Keratinocyte (primary cell): ENCODE measurements around the gene CNOT4. TPM values are rescaled to one million over a fixed set of nuclear protein-coding genes. Genes with fewer than 3 reads are reported as not detected.
A peak's percentile ranks its signal among the peaks of the same experiment; 100 is the strongest.

Experiments
- DNase-seq: peaks from one replicate; pipeline ENCODE4 v3.0.0-alpha.2; 2011; ENCODE audit warnings: low read depth, missing footprints, low spot score
- FAIRE-seq: peaks from 2 replicates; lab custom pipeline; 2011; peaks lifted over from hg19 to GRCh38; lab: Jason Lieb, UNC
- H2AFZ ChIP-seq: 2 replicates; pipeline ENCODE4 v1.6.0; 2012; ENCODE audit warnings: low read length, control low read depth, inconsistent platforms; ENCODE audit not compliant: control insufficient read depth
- H3K27ac ChIP-seq: 2 replicates; pipeline ENCODE4 v1.5.1; 2011; ENCODE audit warnings: low read length; ENCODE audit not compliant: control insufficient read depth, insufficient read depth
- H3K27me3 ChIP-seq: 3 replicates; pipeline ENCODE4 v1.6.0; 2011; ENCODE audit warnings: low read length; ENCODE audit not compliant: control insufficient read depth, insufficient read depth; ENCODE audit errors: extremely low read depth
- H3K36me3 ChIP-seq, 2 experiments: 2 replicates in 1 of 2; 3 replicates in 1 of 2; pipeline ENCODE4 v1.5.1; 2011; ENCODE audit warnings: low read length in 2 of 2, mild to moderate bottlenecking in 1 of 2; ENCODE audit not compliant: control insufficient read depth in 2 of 2, insufficient read depth in 2 of 2; ENCODE audit errors: extremely low read depth in 1 of 2
- H3K4me1 ChIP-seq: 3 replicates; pipeline ENCODE4 v1.5.1; 2011; ENCODE audit warnings: low read length; ENCODE audit not compliant: control insufficient read depth, insufficient read depth; ENCODE audit errors: extremely low read depth
- H3K4me2 ChIP-seq: 3 replicates; pipeline ENCODE4 v1.6.0; 2011; ENCODE audit warnings: low read depth, low read length; ENCODE audit not compliant: control insufficient read depth, insufficient read depth; ENCODE audit errors: extremely low read depth
- H3K4me3 ChIP-seq, 3 experiments: fragments of 200-600 bp in 1 of 3; sonication (generic) in 1 of 3; 2 replicates in 2 of 3; 3 replicates in 1 of 3; pipeline ENCODE4 v1.5.1; 2011 to 2016; ENCODE audit warnings: low read length in 3 of 3, mild to moderate bottlenecking in 3 of 3, control low read depth in 2 of 3, inconsistent platforms in 1 of 3, low read depth in 1 of 3, mixed read lengths in 1 of 3, mixed run types in 1 of 3, moderate library complexity in 1 of 3; ENCODE audit not compliant: control insufficient read depth in 2 of 3, insufficient read depth in 2 of 3; ENCODE audit errors: extremely low read depth in 1 of 3
- H3K79me2 ChIP-seq: 2 replicates; pipeline ENCODE4 v1.6.0; 2012; ENCODE audit warnings: low read length; ENCODE audit not compliant: control insufficient read depth, insufficient read depth
- H3K9ac ChIP-seq: 3 replicates; pipeline ENCODE4 v1.6.0; 2011; ENCODE audit warnings: low read length; ENCODE audit not compliant: control insufficient read depth, insufficient read depth; ENCODE audit errors: extremely low read depth
- H3K9me1 ChIP-seq: 3 replicates; pipeline ENCODE4 v1.6.0; 2011; ENCODE audit warnings: low read length; ENCODE audit not compliant: control insufficient read depth, insufficient read depth; ENCODE audit errors: extremely low read depth
- H3K9me3 ChIP-seq: 2 replicates; pipeline ENCODE4 v1.5.1; 2012; ENCODE audit warnings: low read depth, low read length; ENCODE audit not compliant: control insufficient read depth
- H4K20me1 ChIP-seq: 3 replicates; pipeline ENCODE4 v1.6.0; 2011; ENCODE audit warnings: low read length; ENCODE audit not compliant: control insufficient read depth, insufficient read depth; ENCODE audit errors: extremely low read depth
- CTCF ChIP-seq, 3 experiments: IDR thresholded peaks in 1 of 3; conservative IDR thresholded peaks in 1 of 3; optimal IDR thresholded peaks in 1 of 3; 2 replicates in 2 of 3; 3 replicates in 1 of 3; pipeline versions ENCODE3 to v1.5.1; 2011; ENCODE audit warnings: low read length in 3 of 3, mild to moderate bottlenecking in 3 of 3, moderate library complexity in 2 of 3, control low read depth in 1 of 3, inconsistent platforms in 1 of 3; ENCODE audit not compliant: insufficient read depth in 2 of 3; ENCODE audit errors: extremely low read depth in 1 of 3
- EZH2 ChIP-seq: IDR thresholded peaks from one replicate; pipeline ENCODE4 v1.6.1; 2012; ENCODE audit warnings: inconsistent platforms, mild to moderate bottlenecking, low read length, moderate library complexity
- dilution Hi-C: fragments of 300-500 bp; cut with MboI; formaldehyde crosslinking; loops from one replicate; pipeline ENCODE4 v1.7.0; 2020; ENCODE audit warnings: low sequenced_read_pairs; ENCODE audit not compliant: extremely low pct_ligation_motif_present
- polyA plus RNA-seq, 5 experiments: library from polyadenylated mRNA; depleted of rRNA in 3 of 5; stranded (reverse) in 3 of 5; stranded (forward) in 1 of 5; unstranded in 1 of 5; fragments of >200 nt; gene quantifications; 1 replicate in 1 of 5; 2 replicates in 3 of 5; 3 replicates in 1 of 5; pipeline versions ENCODE4 v1.2.1 to v1.2.3, GENCODE V29; 2011 to 2012; ENCODE audit warnings: missing spikeins in 2 of 5, low read depth in 1 of 5, low replicate concordance in 1 of 5

CNOT4 gene
- polyA plus RNA-seq, 1 donor (not counting 4 experiments of a cell fraction or from before 2014, with no cell fraction given), result 11.4 TPM

- dilution Hi-C loops, result no loop called here
- peak overlapping the region; percentile 90 for H3K4me2 ChIP-seq
- H3K9me3 ChIP-seq, result no peaks in the 10 kb centered on the region
- no peaks in the 10 kb centered on the region for H4K20me1 ChIP-seq
- no peak for DNase-seq
- no peaks in the 10 kb centered on the region for H3K27me3 ChIP-seq
- FAIRE-seq, result peak; percentile 65
- H3K9ac ChIP-seq, result peak overlapping the region; percentile 99
- H3K36me3 ChIP-seq, result no peaks in the 10 kb centered on the region
- peak overlapping the region; percentile 59 to 98 (median 79) for H3K4me3 ChIP-seq
- peak overlapping the region; percentile 99 for H3K27ac ChIP-seq
- no peaks in the 10 kb centered on the region for H3K9me1 ChIP-seq
- H3K79me2 ChIP-seq, result peaks cover 55% of the 10 kb centered on the region
- TF ChIP-seq EZH2 (no peak), CTCF (optimal IDR thresholded peaks at IDR 0.05 in 1 of 3, IDR thresholded peaks at IDR 0.05 in 1 of 3, conservative IDR thresholded peaks at IDR 0.05 in 1 of 3; ENCODE audit: extremely low read depth in 1 of 3, insufficient read depth in 2 of 3, low read length in 3 of 3) (peak; percentile 54 to 75 (median 72))
- H2AFZ ChIP-seq, result peak overlapping the region; percentile 96
- peaks cover 3% of the 10 kb centered on the region for H3K4me1 ChIP-seq
These were observed 48.5 kb upstream of the CNOT4 start for GRCh38 chr7:135558337-135558767.

GRCh38 chr7:135557455-135558336 lies 47.8 kb upstream of the CNOT4 start, which contains the start of gene NUP205:
NUP205 (plus strand) TSS chr7:135557917; CDS start chr7:135557945, 28 bp downstream.
- TF ChIP-seq EZH2, result no peak
- TF ChIP-seq CTCF (optimal IDR thresholded peaks at IDR 0.05 in 1 of 3, IDR thresholded peaks at IDR 0.05 in 1 of 3, conservative IDR thresholded peaks at IDR 0.05 in 1 of 3; ENCODE audit: extremely low read depth in 1 of 3, insufficient read depth in 2 of 3, low read length in 3 of 3), result no peak
- Histone ChIP-seq H2AFZ (peak within 1 kb of the TSS; percentile 96), H3K4me2 (peak within 1 kb of the TSS; percentile 90), H3K27ac (peak within 1 kb of the TSS; percentile 99), H3K27me3 (no peaks in the 10 kb centered on the region), H3K4me3 (peak within 1 kb of the TSS; percentile 59 to 98 (median 79)), H3K36me3 (no peaks in the 10 kb centered on the region), H3K79me2 (peaks cover 49% of the 10 kb centered on the region), H3K9me3 (no peaks in the 10 kb centered on the region), H3K9me1 (no peaks in the 10 kb centered on the region), H4K20me1 (no peaks in the 10 kb centered on the region), H3K9ac (peak within 1 kb of the TSS; percentile 99), H3K4me1 (peaks cover 3% of the 10 kb centered on the region)
- peak; percentile 73 for FAIRE-seq
- dilution Hi-C loops, result no loop called here
- DNase-seq, result no peak
